Nephron (organoid): ENCODE data around the gene DLG5.

Source experiments
- H3K27ac Mint-ChIP-seq, 3 experiments: 2 replicates each; pipeline ENCODE4 v1.8.0; 2020; ENCODE audit warnings: mixed read lengths in 3 of 3, mild to moderate bottlenecking in 2 of 3, moderate library complexity in 1 of 3
- H3K27me3 Mint-ChIP-seq: 2 replicates; pipeline ENCODE4 v1.8.0; 2021; ENCODE audit warnings: low read depth, mild to moderate bottlenecking, moderate library complexity, mixed read lengths
- H3K36me3 Mint-ChIP-seq: 2 replicates; pipeline ENCODE4 v1.8.0; 2020; ENCODE audit warnings: low read depth, mixed read lengths
- H3K4me1 Mint-ChIP-seq: 2 replicates; pipeline ENCODE4 v1.8.0; 2020; ENCODE audit warnings: mixed read lengths
- H3K4me3 Mint-ChIP-seq, 3 experiments: 2 replicates each; pipeline ENCODE4 v1.8.0; 2020; ENCODE audit warnings: mild to moderate bottlenecking in 3 of 3, mixed read lengths in 3 of 3, moderate library complexity in 2 of 3
- H3K9me3 Mint-ChIP-seq: 2 replicates; pipeline ENCODE4 v1.8.0; 2020; ENCODE audit warnings: mixed read lengths
- TF ChIP-seq, protein P1 (sequence below), 3 experiments: fragments of 200-600 bp; sonication (generic); IDR thresholded peaks; one replicate each; pipeline ENCODE4 v1.5.0; 2021; ENCODE audit warnings: antibody characterized with exemption in 3 of 3; ENCODE audit not compliant: unreplicated experiment in 3 of 3

The DLG5 gene

DNA sequence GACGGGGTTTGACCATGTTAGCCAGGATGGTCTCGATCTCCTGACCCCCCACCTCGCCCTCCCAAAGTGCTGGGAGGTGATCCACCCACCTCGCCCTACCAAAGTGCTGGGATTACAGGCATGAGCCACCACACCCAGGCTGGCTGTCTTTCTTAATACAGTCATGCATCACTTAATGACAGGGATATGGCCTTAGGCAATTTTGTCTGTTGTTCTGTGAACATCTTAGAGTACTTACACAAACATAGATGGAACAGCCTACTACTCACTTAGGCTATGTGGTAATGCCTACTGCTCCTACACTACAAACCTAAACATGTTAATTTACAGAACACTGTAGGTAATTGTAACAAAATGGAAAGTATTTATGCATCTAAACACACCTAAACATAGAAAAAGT is 182.3 kb downstream of the DLG5 start:
- Mint-ChIP-seq H3K27ac (no peak overlapping the region), H3K27me3 (no peaks in the 10 kb centered on the region), H3K4me1 (no peaks in the 10 kb centered on the region), H3K36me3 (peaks cover 20% of the 10 kb centered on the region), H3K9me3 (peaks cover 21% of the 10 kb centered on the region), H3K4me3 (no peak overlapping the region)
- TF ChIP-seq, protein P1, sequence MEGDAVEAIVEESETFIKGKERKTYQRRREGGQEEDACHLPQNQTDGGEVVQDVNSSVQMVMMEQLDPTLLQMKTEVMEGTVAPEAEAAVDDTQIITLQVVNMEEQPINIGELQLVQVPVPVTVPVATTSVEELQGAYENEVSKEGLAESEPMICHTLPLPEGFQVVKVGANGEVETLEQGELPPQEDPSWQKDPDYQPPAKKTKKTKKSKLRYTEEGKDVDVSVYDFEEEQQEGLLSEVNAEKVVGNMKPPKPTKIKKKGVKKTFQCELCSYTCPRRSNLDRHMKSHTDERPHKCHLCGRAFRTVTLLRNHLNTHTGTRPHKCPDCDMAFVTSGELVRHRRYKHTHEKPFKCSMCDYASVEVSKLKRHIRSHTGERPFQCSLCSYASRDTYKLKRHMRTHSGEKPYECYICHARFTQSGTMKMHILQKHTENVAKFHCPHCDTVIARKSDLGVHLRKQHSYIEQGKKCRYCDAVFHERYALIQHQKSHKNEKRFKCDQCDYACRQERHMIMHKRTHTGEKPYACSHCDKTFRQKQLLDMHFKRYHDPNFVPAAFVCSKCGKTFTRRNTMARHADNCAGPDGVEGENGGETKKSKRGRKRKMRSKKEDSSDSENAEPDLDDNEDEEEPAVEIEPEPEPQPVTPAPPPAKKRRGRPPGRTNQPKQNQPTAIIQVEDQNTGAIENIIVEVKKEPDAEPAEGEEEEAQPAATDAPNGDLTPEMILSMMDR (IDR thresholded peaks at IDR 0.05; ENCODE audit: unreplicated experiment in 3 of 3), result no peak

GRCh38 chr10:77742172-77742571 is 184.4 kb downstream of the DLG5 start:
- TF ChIP-seq, protein P1 (IDR thresholded peaks at IDR 0.05; ENCODE audit: unreplicated experiment in 3 of 3), result no peak
- Mint-ChIP-seq H3K4me3 (no peak overlapping the region), H3K9me3 (peaks cover 29% of the 10 kb centered on the region), H3K36me3 (peaks cover 16% of the 10 kb centered on the region), H3K27ac (no peak overlapping the region), H3K27me3 (no peaks in the 10 kb centered on the region), H3K4me1 (no peaks in the 10 kb centered on the region)

DNA sequence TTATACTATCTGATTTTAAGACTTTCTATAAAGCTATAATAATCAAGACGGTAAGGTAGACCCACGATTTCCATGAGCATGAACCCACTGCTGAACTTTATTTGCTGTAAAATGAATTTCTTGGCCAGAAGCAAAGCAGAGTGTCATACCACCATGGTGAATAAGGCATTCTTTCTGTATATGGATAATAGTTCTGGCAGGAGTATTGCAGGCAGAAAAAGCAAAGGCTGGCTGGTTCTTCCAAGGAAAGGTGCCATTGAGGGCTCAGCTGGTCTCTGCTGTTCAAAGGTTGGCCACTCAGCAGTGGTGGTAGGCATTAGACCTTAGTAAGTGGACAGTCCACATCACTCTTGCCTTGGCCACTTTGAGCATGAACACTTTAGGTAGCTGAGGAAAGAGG is 184.8 kb downstream of the DLG5 start:
- H3K36me3 Mint-ChIP-seq, result peaks cover 20% of the 10 kb centered on the region
- TF ChIP-seq, protein P1 (IDR thresholded peaks at IDR 0.05; ENCODE audit: unreplicated experiment in 3 of 3), result no peak
- H3K27ac Mint-ChIP-seq, result no peak overlapping the region
- H3K4me3 Mint-ChIP-seq, result no peak overlapping the region
- no peaks in the 10 kb centered on the region for H3K27me3 Mint-ChIP-seq
- H3K9me3 Mint-ChIP-seq, result peaks cover 33% of the 10 kb centered on the region
- no peaks in the 10 kb centered on the region for H3K4me1 Mint-ChIP-seq
